ENCODE results near the gene SDC4.

SDC4 gene

DNA sequence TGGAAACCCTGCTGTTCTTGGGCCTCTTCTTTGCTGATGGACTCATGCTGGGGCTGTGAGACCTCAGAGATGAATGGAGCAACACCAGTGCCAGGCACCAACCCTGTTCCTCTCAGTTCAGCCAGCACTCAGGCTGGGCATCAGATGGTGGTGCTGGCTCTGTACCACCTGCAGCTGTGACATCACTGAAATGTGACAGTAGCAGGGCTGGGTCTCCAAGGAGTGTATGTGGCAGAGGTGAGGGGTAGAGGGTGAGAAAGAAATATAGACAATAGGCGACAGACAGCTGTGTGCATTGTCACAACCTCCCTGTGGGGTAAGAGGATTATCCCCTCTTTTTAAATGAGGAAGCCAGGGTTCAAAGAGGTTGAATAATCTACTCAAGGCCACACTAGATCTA is 30.0 kb upstream of the SDC4 start, which contains the start of gene TP53TG5:
TSS of gene TP53TG5 (minus strand) at position 135 of the 400 bp plus-strand sequence. CDS start at position 46, 89 bp downstream.
- H3K27ac ChIP-seq = no peak within 1 kb of the TSS
- TF ChIP-seq, protein P1, sequence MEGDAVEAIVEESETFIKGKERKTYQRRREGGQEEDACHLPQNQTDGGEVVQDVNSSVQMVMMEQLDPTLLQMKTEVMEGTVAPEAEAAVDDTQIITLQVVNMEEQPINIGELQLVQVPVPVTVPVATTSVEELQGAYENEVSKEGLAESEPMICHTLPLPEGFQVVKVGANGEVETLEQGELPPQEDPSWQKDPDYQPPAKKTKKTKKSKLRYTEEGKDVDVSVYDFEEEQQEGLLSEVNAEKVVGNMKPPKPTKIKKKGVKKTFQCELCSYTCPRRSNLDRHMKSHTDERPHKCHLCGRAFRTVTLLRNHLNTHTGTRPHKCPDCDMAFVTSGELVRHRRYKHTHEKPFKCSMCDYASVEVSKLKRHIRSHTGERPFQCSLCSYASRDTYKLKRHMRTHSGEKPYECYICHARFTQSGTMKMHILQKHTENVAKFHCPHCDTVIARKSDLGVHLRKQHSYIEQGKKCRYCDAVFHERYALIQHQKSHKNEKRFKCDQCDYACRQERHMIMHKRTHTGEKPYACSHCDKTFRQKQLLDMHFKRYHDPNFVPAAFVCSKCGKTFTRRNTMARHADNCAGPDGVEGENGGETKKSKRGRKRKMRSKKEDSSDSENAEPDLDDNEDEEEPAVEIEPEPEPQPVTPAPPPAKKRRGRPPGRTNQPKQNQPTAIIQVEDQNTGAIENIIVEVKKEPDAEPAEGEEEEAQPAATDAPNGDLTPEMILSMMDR (conservative IDR thresholded peaks at IDR 0.05) = no peak

GRCh38 chr20:45377269-45377668 is 29.0 kb upstream of the SDC4 start:
- H3K27ac ChIP-seq = no peak overlapping the region
- TF ChIP-seq, protein P1 (conservative IDR thresholded peaks at IDR 0.05) = no peak

- TF ChIP-seq, protein P1 (conservative IDR thresholded peaks at IDR 0.05) = no peak
- no peak overlapping the region for H3K27ac ChIP-seq
Measured at GRCh38 chr20:45374966-45375365, 26.7 kb upstream of the SDC4 start.

- H3K27ac ChIP-seq = peak overlapping the region; percentile 9; the same call in 1 of the 2 replicates
- TF ChIP-seq, protein P1 (conservative IDR thresholded peaks at IDR 0.05) = peak; percentile 46
Measured at GRCh38 chr20:45374101-45374467, 25.9 kb upstream of the SDC4 start.

- H3K27ac ChIP-seq = peak overlapping the region; percentile 9; the same call in 1 of the 2 replicates
- TF ChIP-seq, protein P1 (conservative IDR thresholded peaks at IDR 0.05) = peak; percentile 98
Measured at GRCh38 chr20:45373353-45374100, 25.3 kb upstream of the SDC4 start.

DNA sequence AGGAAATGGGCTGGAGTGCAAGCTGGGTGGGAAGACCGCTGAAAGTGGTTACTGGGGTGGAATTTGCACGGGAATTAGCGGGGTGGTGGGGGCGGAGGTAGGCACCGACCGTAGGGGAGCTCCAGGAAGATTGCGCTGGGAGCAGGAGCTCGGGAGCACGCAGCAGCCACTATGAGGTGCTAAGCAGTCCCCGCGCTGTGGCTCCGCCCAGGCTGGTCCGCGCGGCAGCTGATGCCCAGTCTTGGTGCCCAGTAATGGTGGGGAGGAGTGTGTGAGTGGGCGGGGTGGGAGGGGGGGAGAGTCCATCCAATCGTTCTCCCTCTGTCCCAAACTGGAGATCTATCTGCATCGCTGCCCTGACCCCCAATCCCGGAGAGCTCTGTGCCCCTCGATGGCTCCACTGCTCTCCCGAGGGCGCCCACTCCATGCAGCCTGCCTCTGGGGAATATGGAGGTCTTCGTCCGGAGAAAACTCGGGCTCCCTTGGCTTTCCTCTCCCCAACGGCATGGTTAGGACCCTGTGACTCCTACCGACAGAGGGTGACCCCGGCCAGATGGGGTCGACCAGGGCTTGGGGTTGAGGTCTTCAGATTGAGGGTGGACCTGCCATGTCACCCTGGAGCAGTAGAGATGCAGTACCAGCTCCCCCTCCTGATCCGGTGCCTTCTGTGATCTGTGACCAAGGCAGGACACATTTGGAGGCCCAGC is 24.6 kb upstream of the SDC4 start:
- TF ChIP-seq, protein P1 (conservative IDR thresholded peaks at IDR 0.05) = no peak
- no peak overlapping the region for H3K27ac ChIP-seq

DNA sequence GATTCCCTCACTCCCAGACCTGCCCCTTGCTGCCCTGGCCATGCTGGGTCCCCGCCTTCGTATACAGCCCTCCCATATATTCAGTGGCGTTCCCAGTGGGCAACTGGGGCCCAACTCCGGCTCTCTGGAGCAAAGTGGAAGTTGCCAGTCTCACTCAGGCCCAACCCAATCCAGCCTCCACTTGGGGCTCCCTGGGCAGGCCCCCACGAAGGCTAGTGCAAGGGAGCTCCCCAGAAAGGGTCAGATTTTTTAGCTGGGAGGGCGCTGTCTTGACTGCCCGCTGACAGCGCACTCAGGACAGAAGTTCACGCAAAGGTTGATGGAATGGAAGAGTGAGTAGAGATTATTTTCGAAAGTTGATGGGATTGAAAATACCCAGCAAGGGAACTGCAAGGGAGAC is 24.0 kb upstream of the SDC4 start:
- no peak overlapping the region for H3K27ac ChIP-seq
- TF ChIP-seq, protein P1 (conservative IDR thresholded peaks at IDR 0.05) = no peak
